ENCODE data around the gene TMCO1. TPM values are rescaled to one million over a fixed set of nuclear protein-coding genes. Genes with fewer than 3 reads are reported as not detected.

Gene TMCO1
- total RNA-seq: 64.5 and 65.4 TPM in 2 replicates

GRCh38 chr1:165768513-165769394, at the start of gene TMCO1:
Gene TMCO1 (minus strand): TSS chr1:165768868. CDS start chr1:165768751, 117 bp downstream.

GRCh38 chr1:165697881-165698760, 70.5 kb downstream of the TMCO1 start, which contains the start of gene ALDH9A1:
Gene ALDH9A1 (minus strand): TSS chr1:165698562. CDS start chr1:165698558, 4 bp downstream.

Other genes starting within 250 kb of the TMCO1 start
- gene LRRC52, start 224.9 kb downstream of the TMCO1 start, total RNA-seq: not detected in 2 replicates
- gene MGST3, start 137.6 kb downstream of the TMCO1 start, total RNA-seq: 178 and 193 TPM in 2 replicates
- gene ALDH9A1, start 70.3 kb downstream of the TMCO1 start, total RNA-seq: 87.9 and 99.8 TPM in 2 replicates
- gene UCK2, start 58.7 kb upstream of the TMCO1 start, total RNA-seq: 123 and 132 TPM in 2 replicates

Data from hair follicle dermal papilla cell (primary cell).